Adrenal gland (tissue), 12 donors: ENCODE measurements around the gene SLC30A2. TPM values are rescaled to one million over a fixed set of nuclear protein-coding genes. Genes with fewer than 3 reads are reported as not detected.

Source experiments
- DNase-seq, 7 donors: peaks; one replicate each; pipeline ENCODE4 v3.0.0-alpha.2; 2019 to 2020
- H3K27ac ChIP-seq, 5 donors: fragments of 200-600 bp; sonication (generic) in 4 of 5; 1 replicate in 3 of 5; 2 replicates in 2 of 5; pipeline versions ENCODE4 v1.5.1 to v1.8.0; 2016 to 2020; ENCODE audit warnings: mild to moderate bottlenecking in 1 of 5
- H3K27me3 ChIP-seq: fragments of 200-600 bp; 2 replicates; pipeline ENCODE4 v1.8.0; 2021
- H3K36me3 ChIP-seq, 2 donors: fragments of 200-600 bp; replicated peaks in 1 of 2; 1 replicate in 1 of 2; 2 replicates in 1 of 2; pipeline versions ENCODE4 v1.5.1 to v1.8.0; 2018 to 2022
- H3K4me1 ChIP-seq, 2 donors: fragments of 200-600 bp; replicated peaks in 1 of 2; 1 replicate in 1 of 2; 2 replicates in 1 of 2; pipeline versions ENCODE4 v1.5.1 to v1.8.0; 2018 to 2021
- H3K4me3 ChIP-seq, 4 donors: fragments of 200-600 bp; sonication (generic) in 3 of 4; one replicate each; pipeline ENCODE4 v1.5.1; 2016 to 2018
- H3K9me3 ChIP-seq, 3 donors: fragments of 200-600 bp; sonication (generic) in 1 of 3; replicated peaks in 1 of 3; 1 replicate in 2 of 3; 2 replicates in 1 of 3; pipeline versions ENCODE4 v1.5.1 to v1.8.0; 2016 to 2021
- POLR2A ChIP-seq, 2 donors: fragments of 450-650 bp; IDR thresholded peaks; one replicate each; pipeline ENCODE4 v1.6.1; 2017; ENCODE audit warnings: antibody characterized with exemption in 2 of 2, mild to moderate bottlenecking in 2 of 2, moderate library complexity in 1 of 2
- WGBS, 4 donors: extraction: QIAGEN DNeasy Blood & Tissue Kit in 2 of 4; methylation state at CpG; one replicate each; pipeline versions ENCODE4 v1.1.5 to v1.1.7; 2013 to 2017; 5-methylcytosine and 5-hydroxymethylcytosine counted together
- intact Hi-C, 2 donors: fragments of 100-400 bp; cut with DNase I; formaldehyde crosslinking; loops; one replicate each; pipeline versions ENCODE4 v1.14.1 to v1.15.0; 2022 to 2023
- polyA plus RNA-seq, 3 donors: library from polyadenylated mRNA; stranded (reverse); fragments of 200-250 nt in 2 of 3; fragments of 350-450 nt in 1 of 3; fragmentation: Illumina TruSeq in 1 of 3; extraction: RNeasy Lipid Tissue Mini Kit (QIAGEN cat#74804) in 1 of 3; gene quantifications; one replicate each; pipeline ENCODE4 v1.2.3, GENCODE V29; 2013 to 2014
- total RNA-seq, 9 donors: library from RNA; depleted of rRNA in 4 of 9; stranded (reverse); fragments of >200 nt in 4 of 9; fragments of 120-200 nt in 1 of 9; fragmentation: NEBNext Ultra II Directional in 1 of 9; extraction: Animal tissue kit (Norgen Biotek cat#: 25700) in 1 of 9; gene quantifications; one replicate each; pipeline versions ENCODE4 v1.1.0 to v1.2.4, GENCODE V29; 2013 to 2023
- TF ChIP-seq, protein P1 (sequence below), 6 experiments: fragments of 450-650 bp in 4 of 6; fragments of 200-600 bp in 2 of 6; sonication (generic) in 1 of 6; IDR thresholded peaks; 1 replicate in 5 of 6; 2 replicates in 1 of 6; pipeline versions ENCODE4 v1.5.1 to v1.8.0; 2016 to 2021; ENCODE audit warnings: antibody characterized with exemption in 6 of 6, mild to moderate bottlenecking in 2 of 6, moderate library complexity in 1 of 6
- donor health status: healthy with polysubstance abuse.
- donor health status: Bipolar disorder and iron deficiency.
- donor health status: DM: yes; HTN: yes; CAD: no.
- donor health status: DM: no; HTN: no; CAD: no.
- donor health status: DM: no; HTN: no; CAD: no.
- donor health status: DM: yes; HTN: yes; CAD: no.

Gene SLC30A2
- total and polyA plus RNA-seq, 12 donors = 0.06 to 4.8 (median 0.47) TPM

DNA sequence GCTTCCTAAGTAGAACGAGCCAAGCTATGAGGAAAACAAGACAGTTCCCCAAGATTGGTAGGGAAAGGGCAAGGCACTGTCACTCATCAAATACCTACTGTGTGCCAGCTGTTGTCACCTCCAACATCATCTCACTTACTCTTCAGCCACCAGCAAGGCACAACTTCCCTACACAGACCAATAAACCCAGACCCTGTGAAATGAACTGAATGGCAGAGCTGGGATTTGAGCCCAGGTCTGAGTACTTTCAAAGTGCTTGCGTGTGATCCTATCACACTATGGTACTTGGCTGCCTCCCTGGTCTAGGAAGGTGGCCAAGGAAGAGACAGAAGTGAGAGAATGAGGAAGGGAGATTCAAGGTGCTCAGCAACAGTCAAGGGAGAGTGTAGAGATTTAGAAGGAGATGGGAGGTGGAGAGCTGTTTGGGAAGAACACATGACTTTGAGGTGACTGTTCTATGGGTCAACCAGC, 38.2 kb upstream of the SLC30A2 start:
- H3K4me1 ChIP-seq = no peaks in the 10 kb centered on the region
- H3K4me3 ChIP-seq = no peak overlapping the region
- H3K27me3 ChIP-seq = peaks cover 18% of the 10 kb centered on the region
- intact Hi-C loops = no loop called here
- H3K9me3 ChIP-seq = no peaks in the 10 kb centered on the region
- 59 to 70% (median 63%) methylated on average over 2 of the region's 2 CpGs for WGBS, 4 donors
- H3K27ac ChIP-seq = no peak overlapping the region
- H3K36me3 ChIP-seq = no peaks in the 10 kb centered on the region
- no peak for TF ChIP-seq POLR2A (IDR thresholded peaks at IDR 0.05)
- TF ChIP-seq, protein P1, sequence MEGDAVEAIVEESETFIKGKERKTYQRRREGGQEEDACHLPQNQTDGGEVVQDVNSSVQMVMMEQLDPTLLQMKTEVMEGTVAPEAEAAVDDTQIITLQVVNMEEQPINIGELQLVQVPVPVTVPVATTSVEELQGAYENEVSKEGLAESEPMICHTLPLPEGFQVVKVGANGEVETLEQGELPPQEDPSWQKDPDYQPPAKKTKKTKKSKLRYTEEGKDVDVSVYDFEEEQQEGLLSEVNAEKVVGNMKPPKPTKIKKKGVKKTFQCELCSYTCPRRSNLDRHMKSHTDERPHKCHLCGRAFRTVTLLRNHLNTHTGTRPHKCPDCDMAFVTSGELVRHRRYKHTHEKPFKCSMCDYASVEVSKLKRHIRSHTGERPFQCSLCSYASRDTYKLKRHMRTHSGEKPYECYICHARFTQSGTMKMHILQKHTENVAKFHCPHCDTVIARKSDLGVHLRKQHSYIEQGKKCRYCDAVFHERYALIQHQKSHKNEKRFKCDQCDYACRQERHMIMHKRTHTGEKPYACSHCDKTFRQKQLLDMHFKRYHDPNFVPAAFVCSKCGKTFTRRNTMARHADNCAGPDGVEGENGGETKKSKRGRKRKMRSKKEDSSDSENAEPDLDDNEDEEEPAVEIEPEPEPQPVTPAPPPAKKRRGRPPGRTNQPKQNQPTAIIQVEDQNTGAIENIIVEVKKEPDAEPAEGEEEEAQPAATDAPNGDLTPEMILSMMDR (IDR thresholded peaks at IDR 0.05) = no peak
- no peak for DNase-seq

DNA sequence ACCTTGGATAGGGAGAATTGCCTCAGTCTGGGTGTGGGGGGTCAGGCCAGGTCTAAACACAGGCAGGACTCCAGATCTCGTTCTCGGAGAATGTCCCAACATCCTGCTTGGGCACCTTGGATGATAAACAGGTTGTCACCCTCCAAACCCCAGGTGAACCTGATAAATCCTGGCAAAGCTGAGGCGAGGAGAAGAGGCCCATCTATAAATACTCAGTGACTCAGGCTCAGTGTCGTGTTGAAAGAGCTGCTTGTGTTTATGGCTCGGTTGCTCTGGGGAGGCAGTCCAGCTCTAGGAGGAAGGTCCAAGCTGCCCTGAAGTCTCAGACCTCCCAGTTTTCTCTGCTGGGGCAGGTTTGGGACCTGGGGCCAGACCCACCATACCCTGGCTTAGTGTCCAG, 37.3 kb upstream of the SLC30A2 start:
- no peaks in the 10 kb centered on the region for H3K4me1 ChIP-seq
- H3K27me3 ChIP-seq = peaks cover 18% of the 10 kb centered on the region
- intact Hi-C loops = no loop called here
- no peaks in the 10 kb centered on the region for H3K36me3 ChIP-seq
- no peak overlapping the region for H3K27ac ChIP-seq
- H3K9me3 ChIP-seq = no peaks in the 10 kb centered on the region
- H3K4me3 ChIP-seq = no peak overlapping the region
- DNase-seq = peak in 3 of 7 donors; percentile 24 to 28 (median 27)
- 40 to 56% (median 44%) methylated on average over 3 to 5 of the region's 5 CpGs for WGBS, 4 donors
- TF ChIP-seq, protein P1 (IDR thresholded peaks at IDR 0.05) = no peak
- TF ChIP-seq POLR2A (IDR thresholded peaks at IDR 0.05) = no peak

DNA sequence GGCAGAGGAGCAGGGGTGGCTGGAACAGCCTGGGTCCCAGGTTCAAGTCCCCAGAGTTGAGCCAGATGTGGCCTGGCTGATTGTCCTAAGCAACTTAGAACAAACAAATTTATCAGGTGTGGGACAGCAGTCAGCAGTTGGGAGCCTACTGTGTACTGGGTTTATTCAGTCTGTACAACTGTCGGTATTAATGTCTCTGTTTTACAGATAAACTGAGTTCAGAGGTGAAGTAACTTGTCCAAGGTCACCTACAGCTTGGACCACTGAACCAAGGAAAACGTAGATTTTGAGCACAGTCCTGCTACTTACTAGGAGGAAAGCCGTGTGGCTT, 36.1 kb upstream of the SLC30A2 start:
- intact Hi-C loops = no loop called here
- no peak overlapping the region for H3K27ac ChIP-seq

DNA sequence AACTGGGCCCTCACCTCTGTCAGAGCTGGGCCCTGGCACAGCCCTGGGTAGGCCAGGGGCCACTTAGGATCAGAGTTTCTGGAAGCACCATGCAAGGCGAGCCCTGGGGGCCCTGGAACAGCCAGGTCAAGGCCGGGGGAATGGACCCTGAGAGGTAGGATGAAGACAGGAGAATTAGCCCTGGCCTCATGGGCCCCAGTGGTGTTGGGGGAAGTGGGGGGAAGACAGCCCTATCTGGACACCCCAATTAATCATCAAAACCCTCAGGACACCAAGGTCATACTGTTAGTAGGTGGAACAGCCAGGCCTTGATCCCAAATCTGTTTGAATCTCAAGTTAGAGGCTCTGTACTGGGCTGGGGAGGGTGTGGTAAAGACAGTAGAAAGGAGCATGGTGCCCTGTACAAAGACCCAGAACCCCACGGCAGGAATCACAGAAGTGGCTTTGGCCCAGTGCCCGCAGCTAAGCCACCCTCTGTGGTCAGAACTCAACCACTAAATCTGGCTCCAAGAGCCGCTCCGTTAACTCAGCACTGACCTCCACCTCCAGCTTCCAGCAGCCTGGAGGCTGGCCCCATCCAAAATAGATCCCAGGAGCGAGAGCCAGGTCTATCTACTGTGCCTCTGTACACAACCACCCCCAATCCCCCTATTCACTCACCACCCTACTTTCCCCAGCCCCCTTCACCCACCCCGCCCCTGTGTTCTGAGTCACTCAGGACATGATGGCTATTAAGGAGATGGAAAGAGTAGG, 35.5 kb upstream of the SLC30A2 start:
- no peak for DNase-seq
- Histone ChIP-seq H3K4me3 (no peak overlapping the region), H3K4me1 (no peaks in the 10 kb centered on the region), H3K27ac (no peak overlapping the region), H3K27me3 (peaks cover 20% of the 10 kb centered on the region), H3K36me3 (no peaks in the 10 kb centered on the region), H3K9me3 (no peaks in the 10 kb centered on the region)
- 74 to 91% (median 74%) methylated on average over 5 to 8 of the region's 8 CpGs for WGBS, 4 donors
- intact Hi-C loops = no loop called here
- TF ChIP-seq, protein P1 (IDR thresholded peaks at IDR 0.05) = no peak
- TF ChIP-seq POLR2A (IDR thresholded peaks at IDR 0.05) = no peak

More for the DNA sequence above, 36.1 kb upstream of the SLC30A2 start:
- Histone ChIP-seq H3K4me3 (no peak overlapping the region), H3K9me3 (no peaks in the 10 kb centered on the region), H3K4me1 (no peaks in the 10 kb centered on the region), H3K27me3 (peaks cover 18% of the 10 kb centered on the region), H3K36me3 (no peaks in the 10 kb centered on the region)
- TF ChIP-seq, protein P1 (IDR thresholded peaks at IDR 0.05) = no peak
- no peak for TF ChIP-seq POLR2A (IDR thresholded peaks at IDR 0.05)
- no peak for DNase-seq
- WGBS, 4 donors = 53 to 74% (median 63%) methylated on average over 3 of the region's 3 CpGs
